GM23338 (cell line): Measurements from ENCODE around the gene TAPBP. TPM values are rescaled to one million over a fixed set of nuclear protein-coding genes. Genes with fewer than 3 reads are reported as not detected.

ENCODE experiments used
- ATAC-seq: fragments of 200-7000 bp; cut with Tn5 transposase; 3 replicates; pipeline ENCODE4 v1.9.1; 2020
- DNase-seq: peaks from one replicate; pipeline ENCODE4 v3.0.0-alpha.2; 2015; ENCODE audit warnings: low spot score
- H2AFZ ChIP-seq: fragments of 200-600 bp; sonication (generic); 2 replicates; pipeline ENCODE4 v1.8.0; 2016; ENCODE audit warnings: antibody characterized with exemption, mild to moderate bottlenecking, moderate library complexity
- H3F3A ChIP-seq: fragments of 200-600 bp; sonication (generic); replicated peaks from 2 replicates; pipeline ENCODE4 v1.8.0; 2017; ENCODE audit warnings: antibody characterized with exemption, mixed run types, low read depth
- H3K27ac ChIP-seq: fragments of 200-600 bp; sonication (generic); 2 replicates; pipeline ENCODE4 v1.6.1; 2016; ENCODE audit warnings: low read depth
- H3K27me3 ChIP-seq: fragments of 200-600 bp; sonication (generic); 2 replicates; pipeline ENCODE4 v1.8.0; 2016; ENCODE audit warnings: mild to moderate bottlenecking, mixed run types, moderate library complexity; ENCODE audit not compliant: insufficient read depth
- H3K36me3 ChIP-seq: fragments of 200-600 bp; sonication (generic); 2 replicates; pipeline ENCODE4 v1.8.0; 2016; ENCODE audit warnings: mild to moderate bottlenecking; ENCODE audit not compliant: insufficient read depth
- H3K4me1 ChIP-seq: fragments of 200-600 bp; sonication (generic); 2 replicates; pipeline ENCODE4 v1.8.0; 2016; ENCODE audit warnings: mild to moderate bottlenecking, moderate library complexity; ENCODE audit not compliant: insufficient read depth
- H3K4me2 ChIP-seq: fragments of 200-600 bp; sonication (generic); 2 replicates; pipeline ENCODE4 v1.7.1; 2017; ENCODE audit warnings: mixed run types
- H3K4me3 ChIP-seq: fragments of 200-600 bp; sonication (generic); 2 replicates; pipeline ENCODE4 v1.6.1; 2016; ENCODE audit warnings: mixed run types
- H3K79me2 ChIP-seq: fragments of 200-600 bp; sonication (generic); replicated peaks from 2 replicates; pipeline ENCODE4 v1.8.0; 2017; ENCODE audit warnings: mild to moderate bottlenecking; ENCODE audit not compliant: insufficient read depth
- H3K9me2 ChIP-seq: fragments of 200-600 bp; sonication (generic); 2 replicates; pipeline ENCODE4 v1.8.0; 2017; ENCODE audit not compliant: insufficient read depth
- H4K20me1 ChIP-seq: fragments of 200-600 bp; sonication (generic); replicated peaks from 2 replicates; pipeline ENCODE4 v1.8.0; 2017; ENCODE audit warnings: mild to moderate bottlenecking; ENCODE audit not compliant: insufficient read depth
- H3K27ac Mint-ChIP-seq: 2 replicates; pipeline ENCODE4 v1.8.0; 2020; ENCODE audit warnings: inconsistent platforms, mild to moderate bottlenecking, moderate library complexity, mixed read lengths
- H3K27me3 Mint-ChIP-seq: 3 replicates; pipeline ENCODE4 v1.8.0; 2022; ENCODE audit warnings: low read depth, mild to moderate bottlenecking, moderate library complexity, mixed read lengths, inconsistent platforms; ENCODE audit not compliant: insufficient read depth, poor library complexity
- H3K36me3 Mint-ChIP-seq: 3 replicates; pipeline ENCODE4 v1.8.0; 2021; ENCODE audit warnings: low read depth, mild to moderate bottlenecking, inconsistent platforms, moderate library complexity, mixed read lengths
- H3K4me1 Mint-ChIP-seq: 3 replicates; pipeline ENCODE4 v1.8.0; 2020; ENCODE audit warnings: mild to moderate bottlenecking, inconsistent platforms, mixed read lengths
- H3K4me3 Mint-ChIP-seq: 3 replicates; pipeline ENCODE4 v1.8.0; 2021; ENCODE audit warnings: moderate library complexity, mild to moderate bottlenecking, inconsistent platforms, mixed read lengths
- H3K9me3 Mint-ChIP-seq: 3 replicates; pipeline ENCODE4 v1.8.0; 2020; ENCODE audit warnings: moderate library complexity, mild to moderate bottlenecking, inconsistent platforms, mixed read lengths
- CREB1 ChIP-seq: fragments of 250-450 bp; sonication (Bioruptor Pico); IDR thresholded peaks from 2 replicates; pipeline ENCODE4 v1.5.0; 2020; ENCODE audit warnings: low read depth, mild to moderate bottlenecking, moderate library complexity
- JUNB ChIP-seq: IDR thresholded peaks from one replicate; pipeline ENCODE4 v1.6.1; 2016; ENCODE audit warnings: antibody characterized with exemption; ENCODE audit not compliant: unreplicated experiment
- NANOG ChIP-seq: IDR thresholded peaks from 2 replicates; pipeline ENCODE4 v1.6.1; 2016; ENCODE audit warnings: antibody characterized with exemption, borderline replicate concordance
- ZNF331 ChIP-seq: fragments of 250-450 bp; sonication (Bioruptor Pico); IDR thresholded peaks from 2 replicates; pipeline ENCODE4 v1.5.0; 2020; ENCODE audit warnings: low read depth, mild to moderate bottlenecking, moderate library complexity
- polyA plus RNA-seq: library from polyadenylated mRNA; unstranded; fragments of >200 nt; fragmentation: Nextera tagmentation; extraction: Ambion mirVana; gene quantifications from 2 replicates; pipeline ENCODE4 v1.2.1, GENCODE V29; 2016
- total RNA-seq: library from RNA; depleted of rRNA; stranded (reverse); fragments of >200 nt; shearing (Covaris generic); gene quantifications from 2 replicates; pipeline ENCODE4 v1.2.3, GENCODE V29; 2014
- TF ChIP-seq, protein P1 (sequence below), 2 experiments: fragments of 200-600 bp in 1 of 2; sonication (generic) in 1 of 2; conservative IDR thresholded peaks; 2 replicates each; pipeline versions ENCODE4 v1.5.1 to v1.6.1; 2016 to 2017; ENCODE audit warnings: antibody characterized with exemption in 2 of 2, low read depth in 2 of 2, mild to moderate bottlenecking in 2 of 2, moderate library complexity in 1 of 2

TAPBP gene
- total and polyA plus RNA-seq, 2 experiments from 2014 or later, result 19.9 to 37.5 TPM

DNA sequence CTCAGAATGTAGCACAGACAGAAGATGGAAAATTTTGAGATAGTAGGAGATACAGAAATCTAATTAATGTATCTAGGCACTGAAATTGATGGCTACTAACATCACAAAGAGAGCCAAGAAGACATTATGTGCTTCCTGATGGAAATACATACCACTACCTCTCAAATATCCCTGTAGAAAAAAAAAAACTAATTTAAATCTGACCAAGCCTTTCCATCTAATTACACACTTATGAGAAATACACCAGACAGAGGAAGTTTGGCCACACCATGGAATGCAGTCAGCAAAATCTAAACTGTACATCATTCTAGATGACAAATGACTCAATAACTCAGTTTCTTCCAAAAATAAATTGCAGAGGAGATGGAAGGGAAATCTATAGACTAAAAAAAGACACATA lies 61.1 kb downstream of the TAPBP start:
- Histone ChIP-seq H3K9me2 (no peaks in the 10 kb centered on the region), H4K20me1 (no peaks in the 10 kb centered on the region), H3K4me1 (peaks cover 12% of the 10 kb centered on the region), H3K79me2 (no peaks in the 10 kb centered on the region), H3K4me2 (no peak overlapping the region), H3K27ac (no peak overlapping the region), H3K36me3 (no peaks in the 10 kb centered on the region), H3K27me3 (peaks cover 10% of the 10 kb centered on the region), H2AFZ (no peak overlapping the region), H3F3A (peaks cover 10% of the 10 kb centered on the region; the same call in 1 of the 2 replicates), H3K4me3 (no peak overlapping the region)
- peaks cover 11% of the 10 kb centered on the region for H3K27me3 Mint-ChIP-seq
- H3K27ac Mint-ChIP-seq, result no peak overlapping the region
- H3K36me3 Mint-ChIP-seq, result peaks cover 31% of the 10 kb centered on the region
- no peak overlapping the region for H3K4me3 Mint-ChIP-seq
- TF ChIP-seq JUNB (no peak), NANOG (no peak), CREB1 (CRISPR knock-in tag) (no peak), ZNF331 (CRISPR knock-in tag) (no peak)
- TF ChIP-seq, protein P1, sequence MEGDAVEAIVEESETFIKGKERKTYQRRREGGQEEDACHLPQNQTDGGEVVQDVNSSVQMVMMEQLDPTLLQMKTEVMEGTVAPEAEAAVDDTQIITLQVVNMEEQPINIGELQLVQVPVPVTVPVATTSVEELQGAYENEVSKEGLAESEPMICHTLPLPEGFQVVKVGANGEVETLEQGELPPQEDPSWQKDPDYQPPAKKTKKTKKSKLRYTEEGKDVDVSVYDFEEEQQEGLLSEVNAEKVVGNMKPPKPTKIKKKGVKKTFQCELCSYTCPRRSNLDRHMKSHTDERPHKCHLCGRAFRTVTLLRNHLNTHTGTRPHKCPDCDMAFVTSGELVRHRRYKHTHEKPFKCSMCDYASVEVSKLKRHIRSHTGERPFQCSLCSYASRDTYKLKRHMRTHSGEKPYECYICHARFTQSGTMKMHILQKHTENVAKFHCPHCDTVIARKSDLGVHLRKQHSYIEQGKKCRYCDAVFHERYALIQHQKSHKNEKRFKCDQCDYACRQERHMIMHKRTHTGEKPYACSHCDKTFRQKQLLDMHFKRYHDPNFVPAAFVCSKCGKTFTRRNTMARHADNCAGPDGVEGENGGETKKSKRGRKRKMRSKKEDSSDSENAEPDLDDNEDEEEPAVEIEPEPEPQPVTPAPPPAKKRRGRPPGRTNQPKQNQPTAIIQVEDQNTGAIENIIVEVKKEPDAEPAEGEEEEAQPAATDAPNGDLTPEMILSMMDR (conservative IDR thresholded peaks at IDR 0.05; ENCODE audit: low read depth in 2 of 2), result no peak
- no peak for DNase-seq
- H3K4me1 Mint-ChIP-seq, result peaks cover 19% of the 10 kb centered on the region
- ATAC-seq, result no peak
- H3K9me3 Mint-ChIP-seq, result no peaks in the 10 kb centered on the region; the same call in 2 of the 3 replicates

DNA sequence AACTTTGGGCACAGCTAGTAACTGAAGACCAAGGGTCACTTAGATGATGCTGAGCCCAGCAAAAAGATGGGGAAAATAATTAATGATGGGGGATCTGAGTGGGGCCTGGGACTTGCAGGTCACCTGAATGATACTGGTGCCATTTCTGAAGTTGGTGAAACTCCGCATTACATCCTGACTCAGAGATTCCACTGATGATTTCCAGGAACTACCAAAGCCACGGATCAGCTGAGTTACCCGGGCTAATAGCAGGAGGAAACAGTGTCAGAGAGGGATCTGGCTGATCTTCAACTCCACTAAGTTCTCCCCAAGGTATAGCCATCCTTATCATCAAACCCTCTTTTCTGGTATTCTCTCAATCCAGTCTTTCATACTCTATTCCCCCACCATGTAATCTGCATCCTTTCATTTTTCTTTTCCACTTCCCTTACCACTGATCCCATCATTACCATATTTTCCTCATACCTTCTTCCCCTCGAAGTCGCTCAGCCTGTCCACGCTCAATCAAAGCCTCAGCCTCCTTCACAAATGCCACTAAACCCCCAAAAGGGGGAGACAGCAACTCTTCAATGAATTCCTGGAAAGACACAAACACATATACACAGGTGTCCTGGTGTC lies 62.4 kb downstream of the TAPBP start:
- no peak overlapping the region for H3K27ac ChIP-seq
- peaks cover 12% of the 10 kb centered on the region for H3K4me1 ChIP-seq
- Mint-ChIP-seq H3K27ac (no peak overlapping the region), H3K36me3 (peaks cover 24% of the 10 kb centered on the region), H3K4me3 (no peak overlapping the region; the same call in 2 of the 3 replicates), H3K9me3 (no peaks in the 10 kb centered on the region), H3K27me3 (peaks cover 15% of the 10 kb centered on the region), H3K4me1 (peaks cover 19% of the 10 kb centered on the region)
- no peak overlapping the region for H2AFZ ChIP-seq
- H3K4me2 ChIP-seq, result no peak overlapping the region
- H3K27me3 ChIP-seq, result peaks cover 23% of the 10 kb centered on the region
- no peaks in the 10 kb centered on the region for H3K9me2 ChIP-seq
- no peaks in the 10 kb centered on the region for H4K20me1 ChIP-seq
- H3K36me3 ChIP-seq, result no peaks in the 10 kb centered on the region
- H3K4me3 ChIP-seq, result no peak overlapping the region
- no peak for ATAC-seq
- TF ChIP-seq, protein P1 (conservative IDR thresholded peaks at IDR 0.05; ENCODE audit: low read depth in 2 of 2), result peak in 1 of 2 experiments; percentile 19; a peak in 1 of 4 replicates
- TF ChIP-seq NANOG, result no peak
- no peak for DNase-seq
- H3K79me2 ChIP-seq, result no peaks in the 10 kb centered on the region
- H3F3A ChIP-seq, result peaks cover 10% of the 10 kb centered on the region; the same call in 1 of the 2 replicates
